GM21360 (cell line): Measurements from ENCODE around the gene ZNF217.
"Not testable (repeated sequence)": the region's sequence is repeated elsewhere in the genome, so short reads cannot be mapped to it uniquely, and the experiment has no call there.

Experiments used
- ATAC-seq: cut with Tn5 transposase; IDR thresholded peaks from one replicate; pipeline ENCODE4 v1.9.1; 2021; ENCODE audit warnings: mild to moderate bottlenecking, moderate library complexity; ENCODE audit not compliant: unreplicated experiment

ZNF217 gene

DNA sequence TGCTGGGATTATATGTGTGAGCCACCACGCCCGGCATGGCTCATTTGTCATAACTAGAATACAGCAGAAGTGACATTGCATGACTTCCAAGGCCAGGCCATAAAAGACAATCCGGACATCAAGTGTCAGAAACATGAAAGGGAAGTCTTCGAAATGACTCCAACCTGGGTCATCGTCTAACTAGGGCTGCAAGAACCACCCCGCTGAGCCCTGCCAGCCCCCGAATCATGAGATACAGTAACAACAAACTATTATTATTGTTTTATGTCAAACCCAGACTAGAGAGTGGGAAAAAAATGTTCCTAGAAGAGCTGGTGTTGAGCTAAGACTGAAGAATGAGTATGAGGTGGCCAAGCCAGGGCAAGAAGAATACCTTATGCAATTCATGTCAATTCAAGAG lies 59.6 kb downstream of the ZNF217 start:
- ATAC-seq, result no peak

DNA sequence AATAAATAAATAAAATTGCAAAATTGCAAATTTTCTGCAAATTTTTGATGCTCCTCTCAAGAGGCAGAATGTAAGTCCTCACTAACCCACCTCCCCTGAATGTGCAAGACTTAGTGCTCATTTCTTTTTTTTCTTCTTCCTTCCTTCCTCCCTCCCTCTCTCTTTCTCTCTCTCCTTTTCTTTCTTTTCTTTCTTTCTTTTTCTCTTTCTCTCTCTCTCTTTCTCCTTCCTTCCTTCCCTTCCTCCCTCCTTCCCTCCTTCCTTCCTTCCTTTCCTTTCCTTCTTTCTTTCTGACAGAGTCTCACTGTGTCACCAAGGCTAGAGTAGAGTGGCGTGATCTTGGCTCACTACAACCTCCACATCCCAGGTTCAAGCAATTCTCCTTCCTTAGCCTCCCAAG lies 60.1 kb downstream of the ZNF217 start:
- no peak for ATAC-seq

DNA sequence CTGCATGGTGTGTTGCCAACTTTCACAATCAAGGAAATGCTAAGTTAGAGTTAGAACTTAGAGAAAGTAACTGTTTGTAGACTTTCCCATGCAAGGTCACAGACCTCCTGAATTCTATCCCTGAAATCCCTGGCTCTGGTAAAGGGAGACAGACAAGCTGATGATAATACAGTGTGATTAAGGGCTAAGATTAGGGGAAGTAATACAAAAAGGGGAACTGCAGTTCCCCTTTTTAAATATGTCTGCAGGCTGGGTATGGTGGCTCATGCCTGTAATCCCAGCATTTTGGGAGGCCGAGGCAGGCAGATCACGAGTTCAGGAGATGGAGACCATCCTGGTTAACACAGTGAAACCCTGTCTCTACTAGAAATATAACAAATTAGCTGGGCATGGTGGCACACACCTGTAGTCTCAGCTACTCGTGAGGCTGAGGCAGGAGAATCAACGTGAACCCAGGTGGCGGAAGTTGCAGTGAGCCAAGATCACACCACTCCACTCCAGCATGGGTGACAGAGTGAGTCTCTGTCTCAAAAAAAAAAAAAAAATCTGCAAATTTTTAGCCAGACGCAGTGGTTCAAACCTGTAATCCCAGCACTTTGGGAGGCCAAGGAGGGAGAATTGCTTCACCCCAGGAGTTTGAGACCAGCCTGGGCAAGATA lies 60.9 kb downstream of the ZNF217 start:
- ATAC-seq, result not testable (repeated sequence)

DNA sequence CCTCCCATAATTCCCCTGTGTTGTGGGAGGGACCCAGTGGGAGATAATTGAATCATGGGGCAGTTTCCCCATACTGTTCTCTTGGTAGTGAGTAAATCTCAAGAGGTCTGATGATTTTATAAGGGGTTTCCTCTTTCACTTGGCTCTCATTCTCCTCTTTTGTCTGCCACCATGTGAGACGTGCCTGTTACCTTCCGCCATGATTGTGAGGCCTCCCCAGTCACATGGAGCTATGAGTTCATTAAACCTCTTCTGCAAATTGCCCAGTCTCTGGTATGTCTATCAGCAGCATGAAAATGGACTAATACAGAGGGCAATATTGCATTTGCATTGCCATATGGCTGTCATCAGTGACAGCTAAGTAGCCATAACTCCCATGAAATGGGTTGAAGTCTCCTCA lies 63.2 kb downstream of the ZNF217 start:
- ATAC-seq, result no peak

DNA sequence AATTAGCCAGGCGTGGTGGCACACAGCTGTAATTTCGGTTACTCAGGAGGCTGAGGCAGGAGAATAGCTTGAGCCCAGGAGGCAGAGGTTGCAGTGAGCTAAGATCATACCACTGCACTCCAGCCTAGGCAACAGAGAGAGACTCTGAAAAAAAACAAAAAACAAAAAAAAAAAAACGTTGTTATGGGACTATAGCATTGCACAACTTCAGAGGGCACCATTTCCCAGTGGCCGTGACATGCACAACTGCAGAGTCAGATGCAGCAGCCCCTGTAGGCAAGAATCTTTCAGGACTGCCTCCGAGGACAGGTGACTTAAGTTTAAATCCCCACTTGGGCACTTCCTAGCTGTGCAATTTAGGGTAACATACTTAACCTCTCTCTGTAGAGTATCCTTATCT lies 64.0 kb downstream of the ZNF217 start:
- ATAC-seq, result no peak

DNA sequence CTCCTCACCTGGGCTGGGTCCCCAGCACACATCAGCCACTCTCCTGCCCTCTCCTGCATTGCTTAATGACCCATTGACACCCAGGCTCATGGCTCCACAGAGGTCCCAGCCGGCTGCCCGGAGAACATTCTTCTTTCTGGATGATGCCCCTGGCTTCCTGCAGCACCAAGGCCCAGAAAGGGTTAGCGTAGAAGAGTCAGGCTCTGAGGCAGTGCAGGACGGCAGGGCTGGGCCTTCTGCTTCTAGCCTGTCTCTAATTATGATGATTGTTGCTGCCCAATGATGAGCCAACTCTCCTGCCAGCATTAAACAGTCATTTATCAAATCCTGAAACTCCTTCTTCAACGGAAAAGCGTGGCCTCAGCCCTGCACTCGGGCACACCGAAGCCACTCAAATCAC lies 66.4 kb downstream of the ZNF217 start:
- no peak for ATAC-seq

DNA sequence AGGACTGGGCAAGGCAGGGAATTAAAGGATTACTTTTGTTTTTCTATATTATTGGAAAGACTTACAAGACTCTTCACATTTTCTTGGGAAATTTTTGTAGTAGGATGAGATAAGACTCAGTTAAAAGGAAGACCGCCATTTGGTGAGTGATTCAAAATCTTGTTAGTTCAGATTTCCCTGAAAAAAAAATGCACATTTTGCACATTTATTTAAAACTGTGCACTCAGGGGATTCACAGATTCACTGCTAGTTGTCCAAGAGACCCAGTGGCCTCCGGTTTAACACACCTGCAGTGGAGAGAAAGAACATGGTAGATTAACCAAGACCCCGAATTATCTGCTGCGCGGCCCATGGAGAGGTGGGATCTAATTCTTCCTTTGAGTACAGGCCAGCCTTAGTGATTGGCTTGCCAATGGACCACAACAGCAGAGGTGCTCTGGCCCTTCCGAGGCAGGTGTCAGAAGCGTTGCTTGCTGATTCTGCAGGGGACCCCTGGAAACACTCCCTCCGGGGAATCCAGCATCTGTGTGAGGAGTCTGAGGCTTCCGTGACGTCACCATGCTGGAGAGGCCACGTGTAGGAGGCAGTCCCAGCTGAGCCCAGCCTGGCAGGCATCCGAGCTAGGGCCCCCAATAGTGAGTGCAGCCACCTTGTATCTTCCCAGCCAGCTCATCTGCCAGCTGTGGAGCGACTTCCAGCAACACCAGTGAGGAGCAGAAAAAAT lies 68.9 kb downstream of the ZNF217 start:
- no peak for ATAC-seq

DNA sequence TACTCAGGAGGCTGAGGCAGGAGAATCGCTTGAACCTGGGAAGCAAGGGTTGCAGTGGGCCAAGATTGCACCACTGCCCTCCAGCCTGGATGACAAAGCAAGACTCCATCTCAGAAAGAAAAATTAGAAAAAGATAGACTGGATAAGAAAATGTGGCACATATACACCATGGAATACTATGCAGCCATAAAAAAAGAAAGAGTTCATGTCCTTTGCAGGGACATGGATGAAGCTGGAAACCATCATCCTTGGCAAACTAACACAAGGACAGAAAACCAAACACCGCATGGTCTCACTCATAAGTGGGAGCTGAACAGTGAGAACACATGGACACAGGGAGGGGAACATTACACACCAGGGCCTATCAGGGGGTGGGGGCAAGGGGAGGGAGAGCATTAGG lies 70.0 kb downstream of the ZNF217 start:
- ATAC-seq, result not testable (repeated sequence)

DNA sequence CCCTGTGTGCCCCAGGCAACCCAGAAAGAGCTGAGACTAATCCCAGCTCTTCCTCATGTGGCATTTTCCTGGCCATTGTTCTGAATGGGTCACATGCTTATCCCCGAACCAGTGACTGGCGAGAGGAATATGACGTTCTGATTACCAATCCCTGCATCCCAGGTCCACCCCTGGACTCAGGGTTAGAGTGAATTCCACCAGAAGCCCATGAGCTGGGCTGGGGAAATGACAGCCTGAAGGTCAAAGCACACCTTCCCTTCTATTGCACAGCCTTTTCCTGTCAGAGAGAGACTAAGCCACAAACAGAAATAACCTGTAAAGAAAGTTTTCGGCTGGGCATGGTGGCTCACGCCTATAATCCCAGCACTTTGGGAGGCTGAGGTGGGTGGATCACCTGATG lies 70.9 kb downstream of the ZNF217 start:
- ATAC-seq, result no peak

DNA sequence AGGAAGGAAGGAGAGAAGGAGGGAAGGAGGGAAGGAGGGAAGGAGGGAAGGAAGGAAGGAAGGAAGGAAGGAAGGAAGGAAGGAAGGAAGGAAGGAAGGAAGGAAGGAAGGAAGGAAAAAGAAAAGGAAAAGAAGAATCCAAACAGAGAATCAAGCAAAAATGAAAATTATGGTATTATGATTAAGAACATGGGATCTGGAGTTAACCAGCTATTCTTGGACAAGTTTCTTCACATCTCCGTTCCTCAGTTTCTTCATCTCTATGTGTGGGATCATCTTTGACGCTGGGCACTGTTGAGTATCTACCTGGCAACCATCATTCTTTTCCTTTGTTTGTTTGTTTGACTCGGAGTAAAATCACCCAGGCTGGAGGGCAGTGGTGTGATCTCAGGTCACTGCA lies 71.6 kb downstream of the ZNF217 start:
- ATAC-seq, result no peak

DNA sequence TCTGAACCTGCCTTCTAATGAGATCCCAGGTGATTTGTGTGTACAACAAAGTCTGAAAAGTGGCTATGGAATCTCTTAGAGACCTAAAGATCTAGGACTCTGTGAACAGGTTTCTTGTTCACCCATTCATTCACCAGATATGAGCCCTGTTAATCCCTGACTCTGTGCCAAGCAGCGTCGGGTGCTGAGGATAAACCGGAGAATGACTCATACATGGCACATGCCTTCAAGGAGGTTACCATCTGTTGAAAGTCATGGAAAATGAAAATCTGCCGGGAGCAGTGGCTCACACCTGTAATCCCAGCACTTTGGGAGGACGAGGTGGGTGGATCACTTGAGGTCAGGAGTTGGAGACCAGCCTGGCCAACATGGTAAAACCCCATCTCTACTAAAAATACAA lies 72.2 kb downstream of the ZNF217 start:
- not testable (repeated sequence) for ATAC-seq

DNA sequence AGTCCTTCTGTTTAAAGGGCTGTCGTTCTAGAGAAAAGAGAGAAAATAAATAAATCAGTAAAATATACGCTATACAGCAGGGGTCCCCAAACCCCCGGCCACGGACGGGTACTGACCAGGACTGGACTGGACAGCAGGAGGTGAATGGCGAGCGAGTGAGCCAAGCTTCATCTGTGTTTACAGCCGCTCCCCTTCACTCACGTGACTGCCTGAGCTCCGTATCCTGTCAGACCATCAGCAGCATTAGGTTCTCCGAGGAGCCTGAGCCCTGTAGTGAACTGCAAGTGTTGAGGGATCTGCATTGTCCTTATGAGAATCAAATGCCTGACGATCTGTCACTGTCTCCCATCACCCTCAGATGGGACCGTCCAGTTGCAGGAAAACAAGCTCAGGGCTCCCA lies 76.5 kb downstream of the ZNF217 start:
- ATAC-seq, result no peak
